NCI-H146 (cell line): ENCODE results near the gene TRIM52.
"Not testable (repeated sequence)": the region's sequence is repeated elsewhere in the genome, so short reads cannot be mapped to it uniquely, and the experiment has no call there.

ENCODE experiments used
- DNase-seq: peaks from one replicate; lab custom pipeline; 2025; lab: John Stamatoyannopoulos, UW

TRIM52 gene

GRCh38 chr5:181214249-181214648 lies 46.7 kb downstream of the TRIM52 start:
- not testable (repeated sequence) for DNase-seq

GRCh38 chr5:181212934-181213333 lies 48.0 kb downstream of the TRIM52 start:
- DNase-seq = no peak

GRCh38 chr5:181212080-181212479 lies 48.9 kb downstream of the TRIM52 start:
- no peak for DNase-seq

- no peak for DNase-seq
Observed at GRCh38 chr5:181211208-181211607, 49.7 kb downstream of the TRIM52 start.

- DNase-seq = not testable (repeated sequence)
Observed at GRCh38 chr5:181210698-181211097, 50.2 kb downstream of the TRIM52 start.

- not testable (repeated sequence) for DNase-seq
Observed at GRCh38 chr5:181210148-181210547, 50.8 kb downstream of the TRIM52 start.

- DNase-seq = not testable (repeated sequence)
Observed at GRCh38 chr5:181209006-181209405, 51.9 kb downstream of the TRIM52 start.

- DNase-seq = no peak
Observed at GRCh38 chr5:181207960-181208253, 53.0 kb downstream of the TRIM52 start.

GRCh38 chr5:181207214-181207959 lies 53.6 kb downstream of the TRIM52 start:
- DNase-seq = no peak

GRCh38 chr5:181205761-181206649 lies 54.9 kb downstream of the TRIM52 start:
- DNase-seq = no peak
